ENCODE results near the gene TRIP12. TPM values are rescaled to one million over a fixed set of nuclear protein-coding genes. Genes with fewer than 3 reads are reported as not detected.
A peak's percentile ranks its signal among the peaks of the same experiment; 100 is the strongest.
"Not testable (repeated sequence)": the region's sequence is repeated elsewhere in the genome, so short reads cannot be mapped to it uniquely, and the experiment has no call there.

TRIP12 gene
- total RNA-seq, 1 donor from 2014 or later, result 363 TPM

DNA sequence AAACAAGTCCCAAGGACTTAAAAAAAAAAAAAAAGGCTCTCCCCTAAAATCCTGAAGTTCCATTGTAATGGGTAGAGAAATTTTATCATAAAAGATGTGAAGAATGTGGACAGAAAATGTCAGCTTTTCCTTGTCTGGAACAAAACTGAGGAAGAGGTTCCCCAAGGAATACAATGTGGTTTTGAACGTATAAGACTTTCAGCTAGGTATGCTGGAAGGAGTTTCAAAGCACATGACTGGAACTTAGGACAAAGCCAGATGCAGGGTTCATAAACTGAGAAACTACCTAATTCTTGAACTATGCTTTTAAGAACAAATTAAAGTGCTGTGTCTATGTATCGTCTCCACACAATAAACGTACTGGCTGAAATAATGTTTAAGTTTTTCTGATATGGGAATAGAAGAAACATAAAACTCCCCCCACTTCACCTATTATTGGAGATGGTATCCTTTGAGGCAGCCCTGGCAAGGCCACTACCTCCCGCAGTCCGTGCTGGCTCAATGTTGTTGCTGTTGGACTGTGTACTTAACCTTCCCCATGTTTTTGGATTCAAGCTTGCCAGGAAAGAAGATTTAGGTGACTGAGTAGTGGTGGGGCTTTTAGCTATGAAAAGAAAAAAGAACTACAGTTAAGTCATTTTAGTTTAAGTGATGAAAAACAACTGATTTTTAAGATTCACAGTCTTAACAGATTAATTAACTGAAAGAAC, 123.2 kb downstream of the TRIP12 start:
- H3K4me1 Mint-ChIP-seq (ENCODE audit: unreplicated experiment), result no peaks in the 10 kb centered on the region
- no peak overlapping the region for H3K27ac Mint-ChIP-seq (ENCODE audit: unreplicated experiment)
- H3K36me3 Mint-ChIP-seq (ENCODE audit: low read depth, unreplicated experiment), result peaks cover 42% of the 10 kb centered on the region
- no peak overlapping the region for H3K4me3 Mint-ChIP-seq (ENCODE audit: unreplicated experiment)
- H3K27me3 Mint-ChIP-seq (ENCODE audit: unreplicated experiment), result peaks cover 2% of the 10 kb centered on the region
- TF ChIP-seq, protein P1, sequence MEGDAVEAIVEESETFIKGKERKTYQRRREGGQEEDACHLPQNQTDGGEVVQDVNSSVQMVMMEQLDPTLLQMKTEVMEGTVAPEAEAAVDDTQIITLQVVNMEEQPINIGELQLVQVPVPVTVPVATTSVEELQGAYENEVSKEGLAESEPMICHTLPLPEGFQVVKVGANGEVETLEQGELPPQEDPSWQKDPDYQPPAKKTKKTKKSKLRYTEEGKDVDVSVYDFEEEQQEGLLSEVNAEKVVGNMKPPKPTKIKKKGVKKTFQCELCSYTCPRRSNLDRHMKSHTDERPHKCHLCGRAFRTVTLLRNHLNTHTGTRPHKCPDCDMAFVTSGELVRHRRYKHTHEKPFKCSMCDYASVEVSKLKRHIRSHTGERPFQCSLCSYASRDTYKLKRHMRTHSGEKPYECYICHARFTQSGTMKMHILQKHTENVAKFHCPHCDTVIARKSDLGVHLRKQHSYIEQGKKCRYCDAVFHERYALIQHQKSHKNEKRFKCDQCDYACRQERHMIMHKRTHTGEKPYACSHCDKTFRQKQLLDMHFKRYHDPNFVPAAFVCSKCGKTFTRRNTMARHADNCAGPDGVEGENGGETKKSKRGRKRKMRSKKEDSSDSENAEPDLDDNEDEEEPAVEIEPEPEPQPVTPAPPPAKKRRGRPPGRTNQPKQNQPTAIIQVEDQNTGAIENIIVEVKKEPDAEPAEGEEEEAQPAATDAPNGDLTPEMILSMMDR (IDR thresholded peaks at IDR 0.05; ENCODE audit: unreplicated experiment), result no peak
- DNase-seq (ENCODE audit: low spot score), result no peak
- no peaks in the 10 kb centered on the region for H3K9me3 Mint-ChIP-seq (ENCODE audit: unreplicated experiment)

DNA sequence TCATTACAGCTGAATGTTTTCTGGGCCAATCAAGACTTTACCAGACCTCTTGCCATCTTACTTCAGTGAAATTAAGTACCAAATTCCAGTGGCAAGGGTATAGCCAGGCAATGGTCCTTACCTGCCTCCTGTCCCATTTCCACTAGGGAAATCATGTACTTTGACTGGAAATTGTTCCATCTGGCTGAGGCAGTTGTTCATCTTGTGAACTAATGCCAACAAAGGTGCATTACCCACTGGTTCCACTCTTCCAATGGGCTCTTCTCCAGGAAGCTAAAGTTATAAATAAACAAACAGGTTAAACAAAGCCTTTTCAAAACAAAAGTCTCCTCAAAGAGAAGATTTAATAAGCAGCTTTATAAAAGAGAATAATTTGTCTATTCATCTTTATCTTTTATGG, 126.8 kb downstream of the TRIP12 start:
- H3K27ac Mint-ChIP-seq (ENCODE audit: unreplicated experiment), result no peak overlapping the region
- H3K4me1 Mint-ChIP-seq (ENCODE audit: unreplicated experiment), result peaks cover 6% of the 10 kb centered on the region
- TF ChIP-seq, protein P1 (IDR thresholded peaks at IDR 0.05; ENCODE audit: unreplicated experiment), result no peak
- DNase-seq (ENCODE audit: low spot score), result no peak
- H3K4me3 Mint-ChIP-seq (ENCODE audit: unreplicated experiment), result peak overlapping the region; percentile 31
- H3K27me3 Mint-ChIP-seq (ENCODE audit: unreplicated experiment), result peaks cover 3% of the 10 kb centered on the region
- peaks cover 52% of the 10 kb centered on the region for H3K36me3 Mint-ChIP-seq (ENCODE audit: low read depth, unreplicated experiment)
- H3K9me3 Mint-ChIP-seq (ENCODE audit: unreplicated experiment), result no peaks in the 10 kb centered on the region

DNA sequence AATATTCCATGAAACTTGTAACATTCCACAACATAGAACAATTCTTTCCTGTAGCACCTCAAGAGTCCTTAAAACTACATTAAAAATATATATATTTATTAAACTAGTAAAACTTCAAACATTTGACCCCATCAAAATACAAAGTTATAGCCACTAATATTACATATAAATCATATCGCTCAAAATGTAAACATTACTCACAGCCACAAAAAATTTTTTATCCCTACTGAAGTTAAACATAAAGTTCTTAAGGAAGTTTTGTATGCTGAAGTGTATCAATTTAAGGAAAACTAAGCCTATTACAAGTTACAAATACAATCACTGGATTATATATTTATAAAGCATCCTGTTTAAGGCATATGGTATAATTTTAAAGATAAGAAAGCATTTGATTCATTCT, 127.2 kb downstream of the TRIP12 start:
- Mint-ChIP-seq H3K9me3 (ENCODE audit: unreplicated experiment) (no peaks in the 10 kb centered on the region), H3K4me1 (ENCODE audit: unreplicated experiment) (peaks cover 6% of the 10 kb centered on the region), H3K36me3 (ENCODE audit: low read depth, unreplicated experiment) (peaks cover 49% of the 10 kb centered on the region), H3K27ac (ENCODE audit: unreplicated experiment) (no peak overlapping the region), H3K4me3 (ENCODE audit: unreplicated experiment) (no peak overlapping the region), H3K27me3 (ENCODE audit: unreplicated experiment) (peaks cover 3% of the 10 kb centered on the region)
- TF ChIP-seq, protein P1 (IDR thresholded peaks at IDR 0.05; ENCODE audit: unreplicated experiment), result no peak
- DNase-seq (ENCODE audit: low spot score), result no peak

DNA sequence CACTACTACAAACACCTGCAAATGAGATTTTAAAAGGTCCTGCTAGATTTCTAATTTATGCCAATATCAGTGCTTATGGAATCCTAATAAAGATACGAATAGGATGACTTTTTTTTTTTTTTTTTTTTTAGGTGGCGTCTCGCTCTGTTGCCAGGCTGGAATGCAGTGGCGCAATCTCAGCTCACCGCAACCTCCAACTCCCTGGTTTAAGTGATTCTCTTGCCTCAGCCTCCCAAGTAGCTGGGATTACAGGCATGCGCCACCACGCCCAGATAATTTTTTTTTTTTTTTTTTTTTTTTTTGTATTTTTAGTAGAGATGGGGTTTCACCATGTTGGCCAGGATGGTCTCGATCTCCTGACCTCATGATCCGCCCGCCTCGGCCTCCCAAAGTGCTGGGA, 135.5 kb downstream of the TRIP12 start:
- not testable (repeated sequence) for DNase-seq (ENCODE audit: low spot score); H3K27ac Mint-ChIP-seq (ENCODE audit: unreplicated experiment); H3K9me3 Mint-ChIP-seq (ENCODE audit: unreplicated experiment); H3K27me3 Mint-ChIP-seq (ENCODE audit: unreplicated experiment); H3K4me3 Mint-ChIP-seq (ENCODE audit: unreplicated experiment); H3K4me1 Mint-ChIP-seq (ENCODE audit: unreplicated experiment)
- peaks cover 41% of the 10 kb centered on the region for H3K36me3 Mint-ChIP-seq (ENCODE audit: low read depth, unreplicated experiment)

DNA sequence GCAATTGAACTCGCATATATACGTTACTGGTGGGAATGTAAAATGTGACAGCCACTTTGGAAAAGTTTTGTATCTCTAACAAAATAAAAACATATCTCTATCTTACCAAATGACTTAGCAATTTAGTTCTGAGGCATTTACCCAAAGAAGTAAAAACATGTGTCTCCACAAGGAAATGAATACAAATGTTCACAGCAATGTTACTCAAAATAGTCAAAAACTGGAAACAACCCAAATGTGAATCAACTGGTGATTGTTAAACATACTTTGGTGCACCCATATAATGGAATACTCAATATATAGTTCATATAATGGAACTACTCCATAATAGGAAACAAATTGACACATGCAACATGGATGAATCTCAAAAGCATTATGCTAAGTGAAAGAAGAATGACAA, 137.0 kb downstream of the TRIP12 start:
- no peaks in the 10 kb centered on the region for H3K27me3 Mint-ChIP-seq (ENCODE audit: unreplicated experiment)
- H3K4me1 Mint-ChIP-seq (ENCODE audit: unreplicated experiment), result peaks cover 8% of the 10 kb centered on the region
- H3K9me3 Mint-ChIP-seq (ENCODE audit: unreplicated experiment), result no peaks in the 10 kb centered on the region
- no peak overlapping the region for H3K27ac Mint-ChIP-seq (ENCODE audit: unreplicated experiment)
- peaks cover 46% of the 10 kb centered on the region for H3K36me3 Mint-ChIP-seq (ENCODE audit: low read depth, unreplicated experiment)
- no peak for DNase-seq (ENCODE audit: low spot score)
- TF ChIP-seq, protein P1 (IDR thresholded peaks at IDR 0.05; ENCODE audit: unreplicated experiment), result no peak
- no peak overlapping the region for H3K4me3 Mint-ChIP-seq (ENCODE audit: unreplicated experiment)

Data from endothelial cell (in vitro differentiated cells).